GM23338 (cell line): ENCODE data around the gene LPCAT3.

ENCODE experiments used
- CREB1 ChIP-seq: fragments of 250-450 bp; sonication (Bioruptor Pico); IDR thresholded peaks from 2 replicates; pipeline ENCODE4 v1.5.0; 2020; ENCODE audit warnings: low read depth, mild to moderate bottlenecking, moderate library complexity
- CTCF ChIP-seq, 2 experiments: fragments of 200-600 bp in 1 of 2; sonication (generic) in 1 of 2; conservative IDR thresholded peaks; 2 replicates each; pipeline versions ENCODE4 v1.5.1 to v1.6.1; 2016 to 2017; ENCODE audit warnings: antibody characterized with exemption in 2 of 2, low read depth in 2 of 2, mild to moderate bottlenecking in 2 of 2, moderate library complexity in 1 of 2
- EZH2 ChIP-seq: fragments of 200-600 bp; sonication (generic); IDR thresholded peaks from one replicate; pipeline ENCODE4 v1.8.0; 2017; ENCODE audit warnings: antibody characterized with exemption, mild to moderate bottlenecking, low read depth; ENCODE audit not compliant: unreplicated experiment
- POLR2AphosphoS5 ChIP-seq: IDR thresholded peaks from 2 replicates; pipeline ENCODE4 v1.6.1; 2016; ENCODE audit warnings: antibody characterized with exemption, low read depth
- REST ChIP-seq: IDR thresholded peaks from one replicate; pipeline ENCODE4 v1.6.1; 2018; ENCODE audit warnings: antibody characterized with exemption; ENCODE audit not compliant: unreplicated experiment
- ZNF114 ChIP-seq: fragments of 250-450 bp; sonication (Bioruptor Pico); IDR thresholded peaks from 2 replicates; pipeline ENCODE4 v1.5.0; 2020; ENCODE audit warnings: mild to moderate bottlenecking, moderate library complexity
- ZNF462 ChIP-seq: fragments of 250-450 bp; sonication (Bioruptor Pico); IDR thresholded peaks from 2 replicates; pipeline ENCODE4 v1.5.0; 2020; ENCODE audit warnings: mild to moderate bottlenecking, moderate library complexity

- TF ChIP-seq CTCF (conservative IDR thresholded peaks at IDR 0.05; ENCODE audit: low read depth in 2 of 2) = no peak
- TF ChIP-seq REST = no peak
- no peak for TF ChIP-seq EZH2
- no peak for TF ChIP-seq CREB1
- TF ChIP-seq ZNF114 (CRISPR knock-in tag) = no peak
- TF ChIP-seq POLR2AphosphoS5 = no peak
- TF ChIP-seq ZNF462 (CRISPR knock-in tag) = no peak
Measured at GRCh38 chr12:7038591-7038990, 20.3 kb upstream of the LPCAT3 start.
